ENCODE results near the gene TEX10.
"Not testable (repeated sequence)": the region's sequence is repeated elsewhere in the genome, so short reads cannot be mapped to it uniquely, and the experiment has no call there.

TEX10 gene

DNA sequence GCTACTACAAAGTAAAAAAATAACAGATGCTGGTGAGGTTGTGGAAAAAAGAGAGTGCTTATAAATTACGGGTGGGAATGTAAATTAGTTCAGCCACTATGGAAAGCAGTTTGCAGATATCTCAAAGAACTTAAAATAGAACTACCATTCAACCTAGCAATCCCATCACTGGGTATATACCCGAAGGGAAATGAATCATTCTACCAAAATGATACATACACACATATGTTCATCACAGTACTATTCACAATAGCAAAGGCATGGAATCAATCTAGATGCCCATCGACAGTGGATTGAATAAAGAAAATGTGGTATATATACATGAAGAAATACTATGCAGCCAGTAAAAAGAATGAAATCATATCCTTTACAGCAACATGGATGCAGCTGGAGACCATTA, 6.3 kb upstream of the TEX10 start:
- Mint-ChIP-seq H3K27me3 (no peaks in the 10 kb centered on the region), H3K27ac (no peak overlapping the region), H3K4me1 (peaks cover 9% of the 10 kb centered on the region), H3K4me3 (no peak overlapping the region), H3K9me3 (peaks cover 14 to 33% of the 10 kb centered on the region in 2 donors)
- DNase-seq (no peak), ATAC-seq (no peak)

DNA sequence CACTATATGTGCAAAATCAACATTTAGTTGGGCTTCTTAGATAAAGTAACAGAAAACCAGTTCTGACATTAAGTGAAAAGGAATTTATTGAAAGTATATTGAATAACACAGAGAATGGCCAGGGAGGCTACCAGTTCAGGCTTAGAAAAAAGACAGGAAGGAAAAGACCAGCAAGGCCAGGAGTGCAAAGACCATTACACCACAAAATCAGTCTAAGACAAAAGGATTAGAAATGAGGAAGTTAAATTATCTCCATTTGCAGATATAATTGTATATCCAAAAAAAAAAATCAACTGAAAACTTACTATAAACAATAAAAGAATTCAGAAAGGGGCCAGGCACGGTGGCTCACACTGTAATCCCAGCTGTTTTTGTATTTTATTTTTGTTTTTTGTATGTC, 4.8 kb upstream of the TEX10 start:
- Mint-ChIP-seq H3K27me3 (no peaks in the 10 kb centered on the region), H3K4me3 (no peak overlapping the region), H3K4me1 (peaks cover 22% of the 10 kb centered on the region), H3K27ac (no peak overlapping the region), H3K9me3 (peaks cover 16 to 19% of the 10 kb centered on the region in 2 donors)
- ATAC-seq (no peak), DNase-seq (no peak)

DNA sequence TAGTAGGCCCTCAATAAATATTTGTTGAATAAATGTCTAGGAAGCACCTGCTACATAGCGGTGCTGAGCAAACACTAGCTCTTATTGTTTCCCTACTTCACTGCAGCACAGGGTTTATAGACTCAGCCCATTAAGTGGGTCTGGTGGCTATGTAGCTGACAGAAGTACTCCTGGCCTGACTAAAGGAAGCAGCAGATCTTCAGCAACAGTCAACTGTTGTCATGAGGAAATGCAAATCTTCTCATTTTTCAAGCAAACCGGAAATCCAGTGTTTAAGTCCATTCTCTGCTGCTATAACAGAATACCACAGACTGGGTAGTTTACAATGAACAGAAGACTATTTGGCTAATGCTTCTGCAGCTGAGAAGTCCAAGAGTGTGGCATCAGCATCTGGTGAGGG, 2.8 kb upstream of the TEX10 start:
- no peak overlapping the region for H3K4me3 Mint-ChIP-seq
- ATAC-seq (no peak), DNase-seq (no peak)
- peaks cover 16 to 19% of the 10 kb centered on the region in 2 donors for H3K9me3 Mint-ChIP-seq
- no peaks in the 10 kb centered on the region for H3K27me3 Mint-ChIP-seq
- peaks cover 31% of the 10 kb centered on the region for H3K4me1 Mint-ChIP-seq
- no peak overlapping the region for H3K27ac Mint-ChIP-seq

GRCh38 chr9:100354121-100354800, 1.5 kb upstream of the TEX10 start:
- H3K4me1 Mint-ChIP-seq = peaks cover 44% of the 10 kb centered on the region
- H3K27ac Mint-ChIP-seq = peak overlapping the region in 1 of 2 donors; percentile 71
- DNase-seq = no peak
- peaks cover 16% of the 10 kb centered on the region in 2 donors for H3K9me3 Mint-ChIP-seq
- no peaks in the 10 kb centered on the region for H3K27me3 Mint-ChIP-seq
- no peak for ATAC-seq
- H3K4me3 Mint-ChIP-seq = peak overlapping the region; percentile 0 to 20

DNA sequence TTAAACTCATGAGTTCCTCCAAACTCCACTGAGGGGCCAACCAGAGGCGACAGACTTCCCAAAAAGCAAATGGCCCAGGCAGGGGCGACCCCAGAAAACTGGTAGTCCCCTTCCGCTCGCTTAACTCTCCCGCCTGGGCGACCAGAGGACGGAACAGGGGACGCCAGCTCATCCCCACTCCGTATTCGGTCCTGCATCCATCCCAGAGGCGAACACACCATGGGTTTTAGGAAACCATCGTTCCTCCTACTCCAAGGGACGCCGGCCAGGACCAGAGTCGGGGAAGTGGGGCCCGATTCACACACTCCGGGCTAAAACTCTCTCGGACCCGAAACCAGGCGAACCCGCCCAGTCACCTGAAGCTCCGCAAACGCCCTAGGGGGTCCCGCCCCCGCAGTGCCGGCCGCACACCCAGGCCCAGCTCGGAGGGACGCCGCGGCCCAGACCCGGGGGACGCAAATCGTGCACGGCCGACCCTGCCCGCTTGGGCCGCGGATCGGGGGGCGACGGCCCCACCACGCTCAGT, 478 bp downstream of the TEX10 start:
- peak overlapping the region; percentile 92 to 97 for H3K4me3 Mint-ChIP-seq
- H3K4me1 Mint-ChIP-seq = peaks cover 44% of the 10 kb centered on the region
- ATAC-seq (peak; percentile 57), DNase-seq (peak in 1 of 2 donors; percentile 31)
- H3K27me3 Mint-ChIP-seq = no peaks in the 10 kb centered on the region
- peak overlapping the region; percentile 93 to 99 for H3K27ac Mint-ChIP-seq
- H3K9me3 Mint-ChIP-seq = peaks cover 11 to 16% of the 10 kb centered on the region in 2 donors

- ATAC-seq = no peak
- H3K4me1 Mint-ChIP-seq = peaks cover 44% of the 10 kb centered on the region
Measured at GRCh38 chr9:100351508-100351907, 1.2 kb downstream of the TEX10 start.

GRCh38 chr9:100350188-100350587, 2.6 kb downstream of the TEX10 start:
- DNase-seq (no peak), ATAC-seq (no peak)
- Mint-ChIP-seq H3K27ac (no peak overlapping the region), H3K4me3 (peak overlapping the region; percentile 1 to 19), H3K4me1 (peaks cover 48% of the 10 kb centered on the region), H3K9me3 (peaks cover 11 to 12% of the 10 kb centered on the region in 2 donors), H3K27me3 (no peaks in the 10 kb centered on the region)

More at GRCh38 chr9:100351508-100351907, 1.2 kb downstream of the TEX10 start:
- Mint-ChIP-seq H3K27ac (peak overlapping the region; percentile 92 to 95), H3K27me3 (no peaks in the 10 kb centered on the region), H3K4me3 (peak overlapping the region; percentile 92 to 97), H3K9me3 (peaks cover 11 to 12% of the 10 kb centered on the region in 2 donors)
- no peak for DNase-seq

DNA sequence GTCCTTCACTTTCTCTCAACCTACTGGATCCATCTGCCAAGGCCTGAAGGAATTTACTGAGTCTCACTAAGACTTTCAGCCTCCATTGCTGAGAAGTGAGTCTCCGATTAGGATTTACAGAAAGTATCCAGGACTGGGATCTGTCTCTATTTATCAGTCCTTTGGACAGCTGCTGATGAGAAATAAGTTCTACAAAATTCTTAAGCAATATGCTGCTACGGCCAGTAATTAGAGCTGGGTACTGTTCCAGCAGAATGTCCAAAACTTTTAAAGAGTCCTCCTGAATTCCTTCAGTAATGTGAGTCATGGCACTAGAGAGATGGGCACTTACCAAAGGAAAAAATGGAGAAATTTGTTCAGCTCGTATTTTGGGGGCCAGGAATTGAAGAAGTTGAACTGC, 5.9 kb downstream of the TEX10 start:
- ATAC-seq (no peak), DNase-seq (no peak)
- Mint-ChIP-seq H3K27ac (peak overlapping the region in 1 of 2 donors; percentile 27), H3K4me1 (peaks cover 35% of the 10 kb centered on the region), H3K4me3 (no peak overlapping the region), H3K27me3 (no peaks in the 10 kb centered on the region), H3K9me3 (no peaks in the 10 kb centered on the region)

- DNase-seq (no peak), ATAC-seq (no peak)
- peaks cover 25% of the 10 kb centered on the region for H3K4me1 Mint-ChIP-seq
- H3K27me3 Mint-ChIP-seq = no peaks in the 10 kb centered on the region
- H3K27ac Mint-ChIP-seq = peak overlapping the region in 1 of 2 donors; percentile 80
- H3K4me3 Mint-ChIP-seq = no peak overlapping the region
- H3K9me3 Mint-ChIP-seq = no peaks in the 10 kb centered on the region
Measured at GRCh38 chr9:100341889-100342288, 10.9 kb downstream of the TEX10 start.

DNA sequence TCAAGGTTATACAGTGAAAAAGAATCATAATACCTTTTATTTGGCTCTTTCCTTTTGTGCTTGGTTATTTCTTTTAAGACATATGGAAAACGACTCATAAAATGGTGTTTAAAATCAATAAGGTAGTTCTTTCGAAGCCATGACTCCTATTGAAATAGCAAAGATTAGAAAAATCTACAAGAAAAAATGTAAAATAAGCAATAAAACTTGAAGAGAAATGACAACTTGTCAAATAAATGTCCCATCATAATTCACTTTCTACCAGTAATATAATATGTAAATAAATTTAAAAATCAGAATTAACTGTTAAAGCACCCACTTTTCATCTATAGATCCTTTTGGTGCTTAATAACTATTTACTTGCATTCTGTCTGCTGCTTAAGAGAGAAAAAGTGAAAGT, 12.5 kb downstream of the TEX10 start:
- Mint-ChIP-seq H3K27me3 (no peaks in the 10 kb centered on the region), H3K27ac (no peak overlapping the region), H3K4me3 (no peak overlapping the region), H3K4me1 (peaks cover 21% of the 10 kb centered on the region), H3K9me3 (no peaks in the 10 kb centered on the region)
- ATAC-seq (no peak), DNase-seq (no peak)

DNA sequence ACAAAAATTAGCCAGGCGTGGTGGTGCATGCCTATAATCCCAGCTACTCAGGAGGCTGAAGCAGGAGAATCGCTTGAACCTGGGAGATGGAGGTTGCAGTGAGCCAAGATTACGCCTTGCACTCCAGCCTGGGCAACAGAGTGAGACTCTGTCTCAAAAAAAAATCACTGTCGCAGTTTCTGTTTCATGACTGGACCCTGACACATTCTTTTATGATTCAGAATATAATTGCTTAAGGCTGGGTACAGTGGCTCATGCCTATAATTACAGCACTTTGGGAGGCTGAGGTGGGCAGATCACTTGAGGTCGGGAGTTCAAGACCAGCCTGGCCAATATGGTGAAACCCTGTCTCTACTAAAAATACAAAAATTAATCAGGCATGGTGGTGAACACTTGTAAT, 14.0 kb downstream of the TEX10 start:
- not testable (repeated sequence) for H3K27me3 Mint-ChIP-seq, ATAC-seq

GRCh38 chr9:100324594-100325200, 28.0 kb downstream of the TEX10 start:
- H3K4me3 Mint-ChIP-seq = no peak overlapping the region
- no peak for ATAC-seq
- no peaks in the 10 kb centered on the region for H3K4me1 Mint-ChIP-seq
- no peak overlapping the region for H3K27ac Mint-ChIP-seq
- no peaks in the 10 kb centered on the region for H3K27me3 Mint-ChIP-seq
- DNase-seq = no peak
- no peaks in the 10 kb centered on the region for H3K9me3 Mint-ChIP-seq

More for the DNA sequence above, 14.0 kb downstream of the TEX10 start:
- peaks cover 18% of the 10 kb centered on the region for H3K4me1 Mint-ChIP-seq
- not testable (repeated sequence) for H3K4me3 Mint-ChIP-seq, DNase-seq, H3K27ac Mint-ChIP-seq, H3K9me3 Mint-ChIP-seq

DNA sequence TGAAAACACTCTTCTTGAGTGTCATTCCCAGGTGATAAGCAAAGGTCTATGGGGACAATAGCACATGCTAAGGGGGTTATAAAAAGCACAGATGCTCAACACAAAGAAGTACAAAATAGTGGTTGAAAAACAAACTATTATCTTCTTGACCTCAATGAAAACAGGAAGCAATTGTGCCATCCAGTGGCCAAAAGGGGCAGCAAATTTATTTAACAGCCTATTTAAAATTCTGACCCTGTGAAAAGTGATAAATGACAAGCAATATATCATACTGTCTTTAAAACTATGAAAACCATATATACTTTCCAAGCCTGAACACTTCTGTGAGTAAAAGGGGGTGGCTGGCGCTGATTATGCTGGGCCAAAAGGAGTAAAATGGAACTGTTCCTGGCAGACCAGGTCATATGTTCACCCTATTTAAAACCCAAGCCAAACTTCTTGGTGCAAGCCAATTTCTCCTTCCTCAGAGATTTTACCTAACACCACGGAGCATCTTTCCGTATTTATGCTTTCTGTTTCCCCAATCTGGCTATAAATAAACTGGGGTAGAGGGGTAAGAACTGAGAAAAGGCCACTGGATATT, 29.7 kb downstream of the TEX10 start:
- Mint-ChIP-seq H3K9me3 (no peaks in the 10 kb centered on the region), H3K4me3 (no peak overlapping the region), H3K4me1 (peaks cover 2% of the 10 kb centered on the region), H3K27me3 (no peaks in the 10 kb centered on the region), H3K27ac (no peak overlapping the region)
- DNase-seq (peak; percentile 5 to 17), ATAC-seq (no peak)

DNA sequence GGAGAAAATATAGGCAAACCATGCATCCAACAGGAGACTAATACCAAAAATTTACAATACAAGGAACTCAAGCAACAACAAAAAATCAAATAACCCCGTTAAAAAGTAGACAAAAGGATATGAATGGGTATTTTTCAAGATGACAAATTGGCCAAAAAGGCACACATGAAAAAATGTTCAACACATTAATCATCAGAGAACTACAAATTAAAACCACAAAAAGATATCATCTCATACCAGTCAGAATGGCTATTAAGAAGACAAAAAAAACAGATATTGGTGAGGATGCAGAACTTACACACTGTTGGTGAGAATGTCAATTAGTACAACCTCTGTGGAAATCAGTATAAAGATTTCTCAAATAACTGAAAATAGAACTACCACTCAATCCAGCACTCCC, 35.0 kb downstream of the TEX10 start:
- DNase-seq (no peak), ATAC-seq (no peak)
- H3K4me1 Mint-ChIP-seq = peaks cover 25% of the 10 kb centered on the region
- no peak overlapping the region for H3K27ac Mint-ChIP-seq
- peaks cover 0 to 4% of the 10 kb centered on the region in 2 donors for H3K9me3 Mint-ChIP-seq
- H3K27me3 Mint-ChIP-seq = no peaks in the 10 kb centered on the region
- H3K4me3 Mint-ChIP-seq = no peak overlapping the region

- Mint-ChIP-seq H3K4me3 (no peak overlapping the region), H3K4me1 (peaks cover 44% of the 10 kb centered on the region), H3K27ac (no peak overlapping the region), H3K9me3 (peaks cover 0 to 12% of the 10 kb centered on the region in 2 donors), H3K27me3 (no peaks in the 10 kb centered on the region)
- ATAC-seq (no peak), DNase-seq (no peak)
Measured at GRCh38 chr9:100315561-100315960, 37.2 kb downstream of the TEX10 start.

- H3K4me3 Mint-ChIP-seq = no peak overlapping the region
- no peaks in the 10 kb centered on the region for H3K27me3 Mint-ChIP-seq
- H3K4me1 Mint-ChIP-seq = peaks cover 20% of the 10 kb centered on the region
- no peak overlapping the region for H3K27ac Mint-ChIP-seq
- DNase-seq (no peak), ATAC-seq (no peak)
- peaks cover 0 to 12% of the 10 kb centered on the region in 2 donors for H3K9me3 Mint-ChIP-seq
Measured at GRCh38 chr9:100309992-100310391, 42.8 kb downstream of the TEX10 start.

Data from stimulated activated naive CD8-positive, alpha-beta T cell treated with anti-CD3 and anti-CD28 coated beads, Interleukin-15, amount 100 ng/mL, for 72 hours (primary cell).